Measurements from ENCODE around the gene TSPEAR. TPM values are rescaled to one million over a fixed set of nuclear protein-coding genes. Genes with fewer than 3 reads are reported as not detected.

Gene TSPEAR
- total and polyA plus RNA-seq, 2 of the 13 experiments (the other 11 are each of a cell fraction or from before 2014, with no cell fraction given): 0.07 to 0.32 TPM

- intact Hi-C loops (cut with micrococcal nuclease; ENCODE audit: unreplicated experiment): no loop called here
- CTCF ChIA-PET (ENCODE audit: low intra/inter-chr PET ratio, low total read pairs): no interaction called here
Observed at GRCh38 chr21:44449473-44450363, 261.7 kb downstream of the TSPEAR start.

More at GRCh38 chr21:44449473-44450363, 261.7 kb downstream of the TSPEAR start:
- peaks cover 35% of the 10 kb centered on the region for H3K4me1 ChIP-seq (ENCODE audit: insufficient read depth, low read length)
- H3K27ac ChIP-seq (ENCODE audit: extremely low read length, insufficient read depth, low read length): no peak overlapping the region
- H3K9ac ChIP-seq (ENCODE audit: insufficient read depth, low read depth, low read length): no peak overlapping the region
- POLR2A ChIA-PET: interaction anchor here (0.6 to 2.5 kb wide), 4 partner anchors 8 to 111 kb away, joined by 3 to 9 read pairs (median 5); no protein-coding TSS in a partner anchor
- in situ Hi-C loops (cut with HindIII; ENCODE audit: extremely low pct_ligation_motif_present, low pct_unique_long_range_greater_than_20kb): no loop called here
- H2AFZ ChIP-seq (ENCODE audit: low read length): no peak overlapping the region
- 19% methylated on average over 18 of the region's 28 CpGs for WGBS (ENCODE audit: low lambda C conversion rate)
- no peaks in the 10 kb centered on the region for H3K9me3 ChIP-seq (ENCODE audit: low read length)
- BruUV-seq (replicated peaks): no TSS peak
- H3K79me2 ChIP-seq (ENCODE audit: insufficient read depth, low read length): no peaks in the 10 kb centered on the region
- no peaks in the 10 kb centered on the region; a peak in 2 of 5 replicates for H3K27me3 ChIP-seq (ENCODE audit: control insufficient read depth in 1 of 2, insufficient read depth in 2 of 2, low read length in 2 of 2)
- H4K20me1 ChIP-seq (ENCODE audit: insufficient read depth, low read length): no peaks in the 10 kb centered on the region
- DNase-seq (ENCODE audit: low spot score) (no peak), ATAC-seq (peak; percentile 63), FAIRE-seq (no peak)
- H3K4me2 ChIP-seq (ENCODE audit: low read depth, low read length): peak overlapping the region; percentile 79
- TF ChIP-seq CTCF (CRISPR knock-in tag; IDR thresholded peaks at IDR 0.05): 0 out of 2 replicates have a peak, but pooled peaks have one; percentile 5
- TF ChIP-seq SNAI1 (CRISPR knock-in tag; IDR thresholded peaks at IDR 0.05; ENCODE audit: borderline replicate concordance): no peak
- TF ChIP-seq KLF13 (CRISPR knock-in tag; IDR thresholded peaks at IDR 0.05): no peak
- TF ChIP-seq MXI1 (IDR thresholded peaks at IDR 0.05; ENCODE audit: borderline replicate concordance, low read depth, low read length): no peak
- TF ChIP-seq AHDC1 (CRISPR knock-in tag; IDR thresholded peaks at IDR 0.05; ENCODE audit: borderline replicate concordance): no peak
- 0 out of 2 replicates have a peak, but pooled peaks have one; percentile 16 for TF ChIP-seq UBTF (CRISPR knock-in tag; IDR thresholded peaks at IDR 0.05)
- TF ChIP-seq ARNT (IDR thresholded peaks at IDR 0.05): no peak
- TF ChIP-seq GFI1 (CRISPR knock-in tag; IDR thresholded peaks at IDR 0.05; ENCODE audit: borderline replicate concordance): 0 out of 2 replicates have a peak, but pooled peaks have one; percentile 0
- peak overlapping the region in 1 of 3 experiments; percentile 49; a peak in 1 of 6 replicates for H3K4me3 ChIP-seq (replicated peaks in 1 of 3; ENCODE audit: insufficient read depth in 1 of 3, low read depth in 2 of 3, low read length in 3 of 3)
- H3K36me3 ChIP-seq (replicated peaks in 1 of 2; ENCODE audit: control insufficient read depth in 1 of 2, insufficient read depth in 2 of 2, low read length in 2 of 2): no peaks in the 10 kb centered on the region
